HG02884 (cell line): ENCODE data around the gene DNAJC15.

Experiments used
- ATAC-seq: cut with Tn5 transposase; IDR thresholded peaks from one replicate; pipeline ENCODE4 v1.9.1; 2021; ENCODE audit warnings: mild to moderate bottlenecking, moderate library complexity; ENCODE audit not compliant: unreplicated experiment

DNAJC15 gene

GRCh38 chr13:43122791-43123190 lies 99.4 kb downstream of the DNAJC15 start:
- no peak for ATAC-seq

GRCh38 chr13:43123856-43124255 lies 100.5 kb downstream of the DNAJC15 start:
- ATAC-seq: no peak

- no peak for ATAC-seq
Observed at GRCh38 chr13:43124490-43124889, 101.1 kb downstream of the DNAJC15 start.

- ATAC-seq: no peak
Observed at GRCh38 chr13:43126420-43126819, 103.0 kb downstream of the DNAJC15 start.

- ATAC-seq: no peak
Observed at GRCh38 chr13:43127103-43127798, 103.9 kb downstream of the DNAJC15 start.

GRCh38 chr13:43127827-43128226 lies 104.4 kb downstream of the DNAJC15 start:
- peak; percentile 49 for ATAC-seq

GRCh38 chr13:43128504-43128961 lies 105.1 kb downstream of the DNAJC15 start:
- no peak for ATAC-seq

- no peak for ATAC-seq
Observed at GRCh38 chr13:43129066-43129465, 105.7 kb downstream of the DNAJC15 start.

- no peak for ATAC-seq
Observed at GRCh38 chr13:43129511-43130110, 106.2 kb downstream of the DNAJC15 start.

- ATAC-seq: no peak
Observed at GRCh38 chr13:43132257-43132656, 108.9 kb downstream of the DNAJC15 start.

- no peak for ATAC-seq
Observed at GRCh38 chr13:43132911-43133310, 109.5 kb downstream of the DNAJC15 start.

- ATAC-seq: no peak
Observed at GRCh38 chr13:43133792-43134191, 110.4 kb downstream of the DNAJC15 start.

- ATAC-seq: no peak
Observed at GRCh38 chr13:43134868-43135267, 111.5 kb downstream of the DNAJC15 start.

GRCh38 chr13:43135516-43135915 lies 112.1 kb downstream of the DNAJC15 start:
- no peak for ATAC-seq

GRCh38 chr13:43136920-43137575 lies 113.7 kb downstream of the DNAJC15 start:
- no peak for ATAC-seq

- ATAC-seq: no peak
Observed at GRCh38 chr13:43139211-43139610, 115.8 kb downstream of the DNAJC15 start.

- ATAC-seq: no peak
Observed at GRCh38 chr13:43139921-43140320, 116.5 kb downstream of the DNAJC15 start.

GRCh38 chr13:43140985-43141384 lies 117.6 kb downstream of the DNAJC15 start:
- ATAC-seq: no peak

- no peak for ATAC-seq
Observed at GRCh38 chr13:43141685-43142084, 118.3 kb downstream of the DNAJC15 start.

GRCh38 chr13:43143591-43143990 lies 120.2 kb downstream of the DNAJC15 start:
- no peak for ATAC-seq

GRCh38 chr13:43145534-43146196 lies 122.3 kb downstream of the DNAJC15 start:
- ATAC-seq: no peak

GRCh38 chr13:43146400-43146799 lies 123.0 kb downstream of the DNAJC15 start:
- ATAC-seq: no peak
